ENCODE measurements around the gene NDFIP2. TPM values are rescaled to one million over a fixed set of nuclear protein-coding genes. Genes with fewer than 3 reads are reported as not detected.

NDFIP2 gene
- total RNA-seq, 3 donors from 2014 or later (not counting 1 experiment from before 2014, with no cell fraction given) = 2.6 to 9.6 (median 3.6) TPM

DNA sequence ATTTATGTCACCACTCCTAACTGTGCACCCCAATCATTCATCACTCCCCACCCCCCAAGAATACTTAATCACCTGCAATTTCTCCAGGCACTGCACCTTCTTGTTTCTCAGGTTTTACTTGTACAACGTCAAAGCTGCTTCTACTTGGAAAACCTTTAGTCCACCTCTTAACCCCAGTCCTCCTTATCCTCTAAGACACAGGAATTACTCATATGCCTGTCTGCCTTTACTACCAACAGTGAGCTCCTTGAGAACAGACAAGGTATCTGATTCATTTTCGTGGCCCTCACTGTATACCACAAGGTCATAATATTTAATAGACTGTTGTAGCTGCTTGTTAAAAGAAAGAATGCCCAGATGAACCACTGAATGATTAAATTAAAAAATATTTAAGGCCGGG, 21.0 kb upstream of the NDFIP2 start:
- Mint-ChIP-seq H3K27ac (peak overlapping the region in 1 of 2 donors; percentile 69), H3K27me3 (ENCODE audit: low read depth in 2 of 2) (peaks cover 6 to 8% of the 10 kb centered on the region in 2 donors), H3K9me3 (no peaks in the 10 kb centered on the region), H3K4me1 (peaks cover 0 to 5% of the 10 kb centered on the region in 2 donors), H3K36me3 (no peaks in the 10 kb centered on the region), H3K4me3 (no peak overlapping the region)
- Histone ChIP-seq H3K4me1 (ENCODE audit: control insufficient read depth, insufficient read depth, low read length) (no peaks in the 10 kb centered on the region), H3K9me3 (ENCODE audit: control insufficient read depth, insufficient read depth, low read length) (no peaks in the 10 kb centered on the region), H3K27me3 (ENCODE audit: control insufficient read depth, insufficient read depth, low read length) (no peaks in the 10 kb centered on the region), H3K4me3 (ENCODE audit: low read length) (no peak overlapping the region), H3K27ac (ENCODE audit: low read length) (no peak overlapping the region), H3K36me3 (ENCODE audit: control insufficient read depth, insufficient read depth, low read length) (no peaks in the 10 kb centered on the region)
- DNase-seq (no peak), ATAC-seq (no peak)
- 94% methylated on average over 2 of the region's 3 CpGs for WGBS (ENCODE audit: insufficient coverage)
- intact Hi-C loops (cut with micrococcal nuclease) = no loop called here
- TF ChIP-seq, protein P1, sequence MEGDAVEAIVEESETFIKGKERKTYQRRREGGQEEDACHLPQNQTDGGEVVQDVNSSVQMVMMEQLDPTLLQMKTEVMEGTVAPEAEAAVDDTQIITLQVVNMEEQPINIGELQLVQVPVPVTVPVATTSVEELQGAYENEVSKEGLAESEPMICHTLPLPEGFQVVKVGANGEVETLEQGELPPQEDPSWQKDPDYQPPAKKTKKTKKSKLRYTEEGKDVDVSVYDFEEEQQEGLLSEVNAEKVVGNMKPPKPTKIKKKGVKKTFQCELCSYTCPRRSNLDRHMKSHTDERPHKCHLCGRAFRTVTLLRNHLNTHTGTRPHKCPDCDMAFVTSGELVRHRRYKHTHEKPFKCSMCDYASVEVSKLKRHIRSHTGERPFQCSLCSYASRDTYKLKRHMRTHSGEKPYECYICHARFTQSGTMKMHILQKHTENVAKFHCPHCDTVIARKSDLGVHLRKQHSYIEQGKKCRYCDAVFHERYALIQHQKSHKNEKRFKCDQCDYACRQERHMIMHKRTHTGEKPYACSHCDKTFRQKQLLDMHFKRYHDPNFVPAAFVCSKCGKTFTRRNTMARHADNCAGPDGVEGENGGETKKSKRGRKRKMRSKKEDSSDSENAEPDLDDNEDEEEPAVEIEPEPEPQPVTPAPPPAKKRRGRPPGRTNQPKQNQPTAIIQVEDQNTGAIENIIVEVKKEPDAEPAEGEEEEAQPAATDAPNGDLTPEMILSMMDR (IDR thresholded peaks at IDR 0.05) = no peak

DNA sequence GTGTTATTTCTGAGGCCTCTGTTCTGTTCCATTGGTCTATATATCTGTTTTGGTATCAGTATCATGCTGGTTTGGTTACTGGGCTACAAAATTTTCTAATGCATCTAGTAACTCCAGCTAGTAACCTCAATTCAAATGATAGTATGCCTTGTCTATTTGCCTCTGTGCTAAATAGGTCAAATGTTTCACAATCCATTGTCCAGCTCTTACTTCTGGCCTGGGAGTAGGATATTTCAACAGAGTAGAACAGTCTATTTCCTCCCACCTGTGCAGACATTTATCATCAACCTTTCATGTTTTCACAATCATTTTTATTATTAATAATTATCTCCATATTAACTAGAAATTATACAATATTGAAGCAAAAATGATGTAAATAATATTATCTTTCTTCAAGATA, 18.1 kb upstream of the NDFIP2 start:
- Histone ChIP-seq H3K36me3 (ENCODE audit: control insufficient read depth, insufficient read depth, low read length) (no peaks in the 10 kb centered on the region), H3K4me1 (ENCODE audit: control insufficient read depth, insufficient read depth, low read length) (no peaks in the 10 kb centered on the region), H3K9me3 (ENCODE audit: control insufficient read depth, insufficient read depth, low read length) (no peaks in the 10 kb centered on the region), H3K27me3 (ENCODE audit: control insufficient read depth, insufficient read depth, low read length) (no peaks in the 10 kb centered on the region), H3K4me3 (ENCODE audit: low read length) (no peak overlapping the region), H3K27ac (ENCODE audit: low read length) (no peak overlapping the region)
- Mint-ChIP-seq H3K4me3 (no peak overlapping the region), H3K36me3 (no peaks in the 10 kb centered on the region), H3K27me3 (ENCODE audit: low read depth in 2 of 2) (peaks cover 6 to 10% of the 10 kb centered on the region in 2 donors), H3K4me1 (peaks cover 0 to 5% of the 10 kb centered on the region in 2 donors), H3K27ac (no peak overlapping the region), H3K9me3 (no peaks in the 10 kb centered on the region)
- intact Hi-C loops (cut with micrococcal nuclease) = no loop called here
- ATAC-seq = no peak
- TF ChIP-seq, protein P1 (IDR thresholded peaks at IDR 0.05) = no peak
- no peak for DNase-seq

DNA sequence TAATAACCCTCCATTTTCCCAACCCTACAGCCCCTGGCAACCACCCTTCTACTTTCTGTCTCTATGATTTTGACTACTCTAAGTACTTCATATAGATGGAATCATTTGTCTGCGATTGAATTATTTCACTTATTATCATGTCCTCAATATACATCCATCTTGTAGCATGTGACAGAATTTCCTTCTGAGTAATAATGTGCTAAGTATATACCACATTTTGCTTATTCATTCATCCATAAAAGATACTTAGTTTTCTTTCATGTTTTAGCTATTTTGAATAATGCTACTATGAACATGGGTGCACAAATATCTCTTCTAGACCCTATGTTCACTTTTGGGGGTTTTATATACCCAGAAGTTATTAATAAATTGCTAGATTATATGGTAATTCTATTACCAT, 17.4 kb upstream of the NDFIP2 start:
- H3K27me3 ChIP-seq (ENCODE audit: control insufficient read depth, insufficient read depth, low read length) = no peaks in the 10 kb centered on the region
- H3K27me3 Mint-ChIP-seq (ENCODE audit: low read depth in 2 of 2) = peaks cover 7 to 11% of the 10 kb centered on the region in 2 donors
- H3K4me3 Mint-ChIP-seq = no peak overlapping the region
- H3K4me1 ChIP-seq (ENCODE audit: control insufficient read depth, insufficient read depth, low read length) = no peaks in the 10 kb centered on the region
- H3K4me3 ChIP-seq (ENCODE audit: low read length) = no peak overlapping the region
- TF ChIP-seq, protein P1 (IDR thresholded peaks at IDR 0.05) = no peak
- peaks cover 0 to 5% of the 10 kb centered on the region in 2 donors for H3K4me1 Mint-ChIP-seq
- ATAC-seq (no peak), DNase-seq (no peak)
- no CpG with 5 or more reads among the region's 1 CpG for WGBS (ENCODE audit: insufficient coverage)
- no peaks in the 10 kb centered on the region for H3K9me3 ChIP-seq (ENCODE audit: control insufficient read depth, insufficient read depth, low read length)
- H3K9me3 Mint-ChIP-seq = no peaks in the 10 kb centered on the region
- H3K27ac ChIP-seq (ENCODE audit: low read length) = no peak overlapping the region
- no peaks in the 10 kb centered on the region for H3K36me3 ChIP-seq (ENCODE audit: control insufficient read depth, insufficient read depth, low read length)
- H3K36me3 Mint-ChIP-seq = no peaks in the 10 kb centered on the region
- no peak overlapping the region for H3K27ac Mint-ChIP-seq
- intact Hi-C loops (cut with micrococcal nuclease) = no loop called here

DNA sequence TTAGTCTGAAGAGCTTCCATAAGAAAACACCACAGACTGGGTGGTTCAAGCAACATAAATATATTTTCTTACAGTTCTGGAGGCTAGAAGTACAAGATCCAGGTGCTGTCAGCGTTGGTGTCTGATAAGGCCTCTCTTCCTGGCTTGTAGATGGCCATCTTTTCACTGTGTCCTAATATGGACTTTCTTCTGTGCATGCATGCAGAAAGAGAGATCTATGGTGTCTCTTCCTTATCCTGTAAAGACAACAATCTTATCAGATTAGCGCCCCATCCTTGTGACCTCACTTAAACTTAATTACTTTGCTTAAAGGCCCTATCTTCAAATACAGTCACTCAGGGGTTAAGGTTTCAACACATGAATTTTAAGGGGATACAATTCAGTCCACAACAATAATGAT, 14.1 kb upstream of the NDFIP2 start:
- intact Hi-C loops (cut with micrococcal nuclease) = no loop called here
- H3K36me3 Mint-ChIP-seq = no peaks in the 10 kb centered on the region
- no peaks in the 10 kb centered on the region for H3K36me3 ChIP-seq (ENCODE audit: control insufficient read depth, insufficient read depth, low read length)
- H3K4me3 ChIP-seq (ENCODE audit: low read length) = no peak overlapping the region
- TF ChIP-seq, protein P1 (IDR thresholded peaks at IDR 0.05) = no peak
- 98% methylated on average over 2 of the region's 2 CpGs for WGBS (ENCODE audit: insufficient coverage)
- H3K9me3 ChIP-seq (ENCODE audit: control insufficient read depth, insufficient read depth, low read length) = no peaks in the 10 kb centered on the region
- H3K27ac ChIP-seq (ENCODE audit: low read length) = no peak overlapping the region
- no peak overlapping the region for H3K27ac Mint-ChIP-seq
- DNase-seq (no peak), ATAC-seq (no peak)
- H3K4me3 Mint-ChIP-seq = no peak overlapping the region
- H3K27me3 ChIP-seq (ENCODE audit: control insufficient read depth, insufficient read depth, low read length) = no peaks in the 10 kb centered on the region
- H3K27me3 Mint-ChIP-seq (ENCODE audit: low read depth in 2 of 2) = peaks cover 6 to 32% of the 10 kb centered on the region in 2 donors
- H3K4me1 Mint-ChIP-seq = peaks cover 0 to 5% of the 10 kb centered on the region in 2 donors
- H3K4me1 ChIP-seq (ENCODE audit: control insufficient read depth, insufficient read depth, low read length) = no peaks in the 10 kb centered on the region
- no peaks in the 10 kb centered on the region for H3K9me3 Mint-ChIP-seq
